ENCODE results near the gene PPP3R1. TPM values are rescaled to one million over a fixed set of nuclear protein-coding genes. Genes with fewer than 3 reads are reported as not detected.

Gene PPP3R1
- total and polyA plus RNA-seq, 5 donors from 2014 or later = 2.8 to 68.2 (median 4.9) TPM

DNA sequence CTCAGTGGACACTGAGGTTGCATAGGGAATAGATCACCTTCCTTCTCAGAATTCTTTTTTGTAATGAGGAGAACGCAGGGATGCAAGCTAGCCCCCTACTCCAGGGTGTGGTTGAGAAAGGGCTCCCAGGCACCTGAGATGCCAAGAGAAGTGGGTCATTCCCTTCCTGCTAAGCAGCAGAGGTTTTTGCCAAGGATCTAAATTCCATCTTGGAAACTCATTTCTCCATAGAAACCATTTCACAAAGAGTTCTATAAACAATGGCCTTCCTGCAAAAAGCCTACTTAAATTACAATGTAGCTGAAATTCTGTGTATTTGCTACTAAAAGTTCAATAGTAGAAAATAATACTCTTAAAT lies 3.7 kb upstream of the PPP3R1 start:
- Mint-ChIP-seq H3K27me3 (peaks cover 22% of the 10 kb centered on the region), H3K9me3 (no peaks in the 10 kb centered on the region), H3K27ac (no peak overlapping the region), H3K4me3 (peak overlapping the region in 2 of 4 donors; percentile 11 to 33), H3K36me3 (no peaks in the 10 kb centered on the region), H3K4me1 (peaks cover 13 to 37% (median 25%) of the 10 kb centered on the region in 4 donors)
- Histone ChIP-seq H3K4me3 (ENCODE audit: low read depth, low read length) (no peak overlapping the region), H3K27me3 (ENCODE audit: control insufficient read depth, insufficient read depth, low read length) (no peaks in the 10 kb centered on the region), H3K4me1 (ENCODE audit: control insufficient read depth, insufficient read depth, low read length, poor library complexity, severe bottlenecking) (peaks cover 24% of the 10 kb centered on the region), H3K36me3 (ENCODE audit: control insufficient read depth, insufficient read depth, low read length) (no peaks in the 10 kb centered on the region), H3K27ac (ENCODE audit: insufficient read depth, low read length, poor library complexity, severe bottlenecking) (no peak overlapping the region), H3K9me3 (ENCODE audit: control insufficient read depth in 2 of 2, low read length in 2 of 2) (no peaks in the 10 kb centered on the region)
- no peak for ATAC-seq (ENCODE audit: low read depth in 2 of 2)
- no peak for DNase-seq

DNA sequence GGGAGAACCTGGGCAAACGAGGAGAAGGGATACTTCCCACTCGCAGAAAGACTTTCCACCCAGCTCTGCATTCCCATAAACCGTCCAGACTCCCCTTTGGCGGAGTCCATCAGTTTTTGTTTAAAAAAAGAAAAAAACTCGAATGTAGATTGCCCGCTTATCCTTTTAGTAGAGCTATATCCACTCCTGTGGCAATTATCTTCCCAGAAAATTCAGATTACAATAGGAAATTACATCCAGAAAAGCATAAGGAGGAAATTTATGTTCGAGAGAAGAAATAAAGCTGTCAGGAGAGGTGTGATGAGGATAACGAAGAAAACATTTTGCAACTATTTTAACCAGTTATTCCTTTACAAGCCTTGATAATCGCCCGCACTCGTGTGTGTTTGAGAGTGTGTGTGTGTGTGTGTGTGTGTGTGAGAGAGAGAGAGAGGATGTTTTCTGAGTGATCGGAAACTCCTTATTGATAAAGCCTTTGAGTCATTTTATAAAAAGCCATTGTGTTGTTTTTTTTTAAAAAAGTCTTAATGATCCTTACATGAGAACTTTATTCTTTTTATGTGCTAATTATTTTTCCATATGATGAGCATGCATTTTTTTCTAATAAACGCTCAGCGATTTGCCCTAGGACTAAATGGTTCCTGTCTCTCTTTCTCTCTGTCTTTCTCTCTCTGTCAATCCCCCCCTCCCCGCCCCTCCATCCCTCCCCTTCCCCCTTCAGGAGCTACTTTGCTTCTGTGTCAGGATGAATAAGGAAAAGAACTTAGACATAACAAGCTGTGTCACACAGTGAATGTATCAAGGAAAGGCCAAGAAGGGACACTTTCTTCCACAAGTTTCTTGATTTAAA lies 1.1 kb upstream of the PPP3R1 start:
- peak overlapping the region; percentile 93 for H3K27ac ChIP-seq (ENCODE audit: insufficient read depth, low read length, poor library complexity, severe bottlenecking)
- Mint-ChIP-seq H3K27ac (peak overlapping the region; percentile 70 to 97 (median 95)), H3K9me3 (no peaks in the 10 kb centered on the region), H3K27me3 (peaks cover 19% of the 10 kb centered on the region), H3K4me1 (peaks cover 18 to 51% (median 38%) of the 10 kb centered on the region in 4 donors), H3K4me3 (peak overlapping the region; percentile 94 to 99 (median 97)), H3K36me3 (no peaks in the 10 kb centered on the region)
- H3K4me3 ChIP-seq (ENCODE audit: low read depth, low read length) = peak overlapping the region; percentile 92
- H3K36me3 ChIP-seq (ENCODE audit: control insufficient read depth, insufficient read depth, low read length) = no peaks in the 10 kb centered on the region
- DNase-seq (peak in 2 of 3 donors; percentile 51 to 72), ATAC-seq (ENCODE audit: low read depth in 2 of 2) (no peak)
- H3K9me3 ChIP-seq (ENCODE audit: control insufficient read depth in 2 of 2, low read length in 2 of 2) = no peaks in the 10 kb centered on the region
- H3K4me1 ChIP-seq (ENCODE audit: control insufficient read depth, insufficient read depth, low read length, poor library complexity, severe bottlenecking) = peaks cover 48% of the 10 kb centered on the region
- no peaks in the 10 kb centered on the region for H3K27me3 ChIP-seq (ENCODE audit: control insufficient read depth, insufficient read depth, low read length)

DNA sequence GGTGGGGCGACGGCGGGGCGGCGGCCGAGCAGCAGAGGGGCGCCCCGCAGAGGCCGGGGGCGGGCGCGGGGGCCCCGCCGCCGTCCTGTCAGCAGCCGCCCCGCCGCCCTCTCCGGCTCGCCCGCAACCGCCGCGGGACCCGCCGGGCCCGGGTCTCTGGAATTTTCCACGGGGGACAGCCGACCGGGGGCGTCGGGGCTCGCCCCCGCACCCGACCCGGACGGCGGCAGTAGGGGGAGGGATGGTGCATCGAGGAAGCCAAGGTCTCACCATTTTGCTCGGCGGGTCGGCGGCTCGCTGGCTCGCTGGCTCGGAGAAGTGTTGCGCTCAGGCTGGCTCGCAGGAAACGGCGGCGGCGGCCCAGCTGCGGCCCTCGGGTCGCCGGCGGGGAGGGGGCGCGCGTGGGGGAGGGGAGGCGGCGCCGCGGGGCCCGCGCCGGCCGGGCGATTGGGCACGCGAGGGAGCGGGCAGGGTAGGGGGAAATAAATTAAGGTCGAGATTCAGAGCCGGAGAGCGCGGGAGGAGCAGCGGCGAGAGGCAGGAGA lies 405 bp downstream of the PPP3R1 start:
- no peaks in the 10 kb centered on the region for H3K9me3 ChIP-seq (ENCODE audit: control insufficient read depth in 2 of 2, low read length in 2 of 2)
- peak in 2 of 3 donors; percentile 38 to 45 for DNase-seq
- no peak for ATAC-seq (ENCODE audit: low read depth in 2 of 2)
- peak overlapping the region; percentile 93 for H3K27ac ChIP-seq (ENCODE audit: insufficient read depth, low read length, poor library complexity, severe bottlenecking)
- H3K9me3 Mint-ChIP-seq = no peaks in the 10 kb centered on the region
- H3K27ac Mint-ChIP-seq = peak overlapping the region; percentile 88 to 97 (median 91)
- peaks cover 19% of the 10 kb centered on the region for H3K27me3 Mint-ChIP-seq
- no peaks in the 10 kb centered on the region for H3K36me3 ChIP-seq (ENCODE audit: control insufficient read depth, insufficient read depth, low read length)
- H3K4me3 Mint-ChIP-seq = peak overlapping the region; percentile 96 to 99 (median 97)
- H3K36me3 Mint-ChIP-seq = no peaks in the 10 kb centered on the region
- peak overlapping the region; percentile 33 for H3K4me3 ChIP-seq (ENCODE audit: low read depth, low read length)
- H3K4me1 Mint-ChIP-seq = peaks cover 18 to 51% (median 38%) of the 10 kb centered on the region in 4 donors
- no peaks in the 10 kb centered on the region for H3K27me3 ChIP-seq (ENCODE audit: control insufficient read depth, insufficient read depth, low read length)
- peaks cover 63% of the 10 kb centered on the region for H3K4me1 ChIP-seq (ENCODE audit: control insufficient read depth, insufficient read depth, low read length, poor library complexity, severe bottlenecking)

DNA sequence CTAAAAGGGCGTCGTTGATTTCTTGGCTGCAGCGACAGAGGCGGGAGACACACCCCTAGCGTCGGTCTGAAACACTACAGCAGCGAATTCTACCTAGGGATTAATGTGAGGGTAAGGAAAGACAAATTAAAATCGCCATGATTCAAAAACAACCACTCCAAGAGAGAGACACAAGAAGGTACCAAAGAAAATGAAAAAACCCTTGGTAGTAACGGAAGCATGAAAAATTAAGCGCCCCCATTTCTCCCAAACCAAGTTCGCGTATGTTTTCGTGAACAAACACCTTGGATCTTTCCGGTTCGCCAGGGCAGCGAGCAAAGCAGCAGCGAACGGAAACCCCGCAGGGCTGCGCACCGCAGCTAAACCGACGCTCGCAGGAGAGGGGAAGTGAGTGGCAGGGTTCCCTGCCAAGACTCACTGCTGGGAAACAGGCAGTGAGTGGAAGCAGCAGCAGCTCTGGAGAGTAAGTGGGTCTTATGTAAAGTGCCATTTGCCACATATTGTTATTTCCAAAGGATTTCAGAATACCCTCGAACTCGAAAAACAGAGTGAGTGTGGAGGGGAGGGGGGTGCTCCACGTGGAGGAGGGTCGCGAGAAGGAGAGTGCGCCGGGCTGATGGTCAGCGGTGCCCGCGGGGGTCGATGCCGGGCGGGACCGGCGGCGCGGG lies 1.0 kb downstream of the PPP3R1 start:
- Mint-ChIP-seq H3K4me3 (peak overlapping the region; percentile 88 to 96 (median 93)), H3K27ac (peak overlapping the region; percentile 95 to 99 (median 97)), H3K36me3 (no peaks in the 10 kb centered on the region), H3K27me3 (peaks cover 19% of the 10 kb centered on the region), H3K9me3 (no peaks in the 10 kb centered on the region), H3K4me1 (peaks cover 18 to 51% (median 37%) of the 10 kb centered on the region in 4 donors)
- no peaks in the 10 kb centered on the region for H3K27me3 ChIP-seq (ENCODE audit: control insufficient read depth, insufficient read depth, low read length)
- peak; percentile 63 to 65 for ATAC-seq (ENCODE audit: low read depth in 2 of 2)
- peak; percentile 67 to 92 (median 83) for DNase-seq
- no peaks in the 10 kb centered on the region for H3K36me3 ChIP-seq (ENCODE audit: control insufficient read depth, insufficient read depth, low read length)
- H3K4me1 ChIP-seq (ENCODE audit: control insufficient read depth, insufficient read depth, low read length, poor library complexity, severe bottlenecking) = peaks cover 69% of the 10 kb centered on the region
- peak overlapping the region; percentile 98 for H3K4me3 ChIP-seq (ENCODE audit: low read depth, low read length)
- H3K27ac ChIP-seq (ENCODE audit: insufficient read depth, low read length, poor library complexity, severe bottlenecking) = peak overlapping the region; percentile 93
- H3K9me3 ChIP-seq (ENCODE audit: control insufficient read depth in 2 of 2, low read length in 2 of 2) = no peaks in the 10 kb centered on the region

DNA sequence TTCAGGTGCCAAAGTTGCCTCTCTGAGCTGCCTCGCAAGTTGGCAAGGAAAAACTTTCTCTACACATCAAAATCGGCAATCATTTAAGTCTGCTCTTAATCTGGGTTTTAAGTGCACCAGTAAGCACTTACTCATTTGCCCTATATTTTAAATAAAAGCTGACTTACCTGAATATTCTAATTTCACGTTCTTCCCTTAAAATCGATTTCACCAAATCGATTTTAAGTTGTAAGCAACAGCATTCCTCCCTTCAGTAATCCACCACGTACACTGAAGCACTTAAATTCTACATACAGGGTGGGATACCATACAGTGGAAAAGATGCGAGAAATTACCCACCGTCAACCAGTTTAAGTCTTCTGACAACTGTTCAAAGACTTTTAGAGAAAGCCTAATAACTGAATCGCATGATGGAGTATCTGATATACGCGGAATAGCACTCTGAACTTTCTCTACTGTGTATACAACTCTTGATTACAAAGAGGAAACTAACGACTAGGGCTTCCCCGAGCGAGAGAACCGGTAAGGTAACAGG lies 1.6 kb downstream of the PPP3R1 start:
- Mint-ChIP-seq H3K9me3 (no peaks in the 10 kb centered on the region), H3K36me3 (no peaks in the 10 kb centered on the region), H3K27ac (peak overlapping the region; percentile 95 to 99 (median 97)), H3K27me3 (peaks cover 19% of the 10 kb centered on the region), H3K4me1 (peaks cover 18 to 47% (median 33%) of the 10 kb centered on the region in 4 donors), H3K4me3 (peak overlapping the region; percentile 88 to 96 (median 93))
- ATAC-seq (ENCODE audit: low read depth in 2 of 2) = no peak
- H3K27ac ChIP-seq (ENCODE audit: insufficient read depth, low read length, poor library complexity, severe bottlenecking) = peak overlapping the region; percentile 93
- peak overlapping the region; percentile 98 for H3K4me3 ChIP-seq (ENCODE audit: low read depth, low read length)
- H3K4me1 ChIP-seq (ENCODE audit: control insufficient read depth, insufficient read depth, low read length, poor library complexity, severe bottlenecking) = peaks cover 72% of the 10 kb centered on the region
- no peak for DNase-seq
- H3K27me3 ChIP-seq (ENCODE audit: control insufficient read depth, insufficient read depth, low read length) = no peaks in the 10 kb centered on the region
- H3K9me3 ChIP-seq (ENCODE audit: control insufficient read depth in 2 of 2, low read length in 2 of 2) = no peaks in the 10 kb centered on the region
- no peaks in the 10 kb centered on the region for H3K36me3 ChIP-seq (ENCODE audit: control insufficient read depth, insufficient read depth, low read length)

DNA sequence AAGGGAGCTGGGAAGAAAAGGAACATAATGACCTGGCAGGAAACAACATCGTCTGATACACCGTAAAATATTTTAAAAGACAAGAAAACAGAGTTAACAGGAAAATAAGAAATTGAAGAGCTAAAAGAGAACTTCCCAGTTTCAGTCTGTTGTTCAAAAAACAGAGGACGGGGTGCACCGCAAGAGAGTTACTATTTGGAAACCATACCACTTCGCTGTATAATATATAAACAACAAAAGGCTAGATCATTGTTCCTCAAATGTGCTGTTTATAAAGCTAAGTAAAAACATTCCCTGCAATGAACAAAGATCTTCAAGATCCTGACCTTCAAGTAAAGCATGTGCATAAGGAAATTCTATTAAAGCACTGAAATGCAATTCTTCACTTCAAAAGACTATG lies 2.1 kb downstream of the PPP3R1 start:
- H3K27ac ChIP-seq (ENCODE audit: insufficient read depth, low read length, poor library complexity, severe bottlenecking) = peak overlapping the region; percentile 93
- H3K27ac Mint-ChIP-seq = peak overlapping the region; percentile 95 to 99 (median 97)
- no peaks in the 10 kb centered on the region for H3K36me3 ChIP-seq (ENCODE audit: control insufficient read depth, insufficient read depth, low read length)
- peaks cover 74% of the 10 kb centered on the region for H3K4me1 ChIP-seq (ENCODE audit: control insufficient read depth, insufficient read depth, low read length, poor library complexity, severe bottlenecking)
- peak overlapping the region; percentile 88 to 96 (median 93) for H3K4me3 Mint-ChIP-seq
- peaks cover 19% of the 10 kb centered on the region for H3K27me3 Mint-ChIP-seq
- ATAC-seq (ENCODE audit: low read depth in 2 of 2) = no peak
- no peaks in the 10 kb centered on the region for H3K27me3 ChIP-seq (ENCODE audit: control insufficient read depth, insufficient read depth, low read length)
- DNase-seq = no peak
- H3K9me3 ChIP-seq (ENCODE audit: control insufficient read depth in 2 of 2, low read length in 2 of 2) = no peaks in the 10 kb centered on the region
- H3K4me3 ChIP-seq (ENCODE audit: low read depth, low read length) = peak overlapping the region; percentile 98
- peaks cover 18 to 45% (median 30%) of the 10 kb centered on the region in 4 donors for H3K4me1 Mint-ChIP-seq
- H3K9me3 Mint-ChIP-seq = no peaks in the 10 kb centered on the region
- no peaks in the 10 kb centered on the region for H3K36me3 Mint-ChIP-seq

DNA sequence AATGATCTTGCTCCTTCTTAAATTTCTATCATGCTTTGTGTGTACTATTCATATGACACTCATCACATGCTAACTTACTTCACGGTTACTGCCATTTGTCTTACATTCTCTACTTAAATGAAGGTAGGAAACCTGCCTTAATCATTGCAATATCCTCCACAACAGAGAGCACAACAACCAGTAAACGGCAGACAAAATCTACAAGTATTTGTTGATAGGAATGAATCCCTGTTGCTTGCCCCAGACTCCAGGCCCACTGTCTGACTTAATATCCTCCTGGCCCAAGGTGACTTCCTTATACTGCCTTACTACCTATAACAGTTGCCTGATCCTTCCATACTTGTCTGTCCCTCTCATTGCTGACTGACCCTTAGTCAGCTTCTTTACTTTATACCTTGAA lies 3.5 kb downstream of the PPP3R1 start:
- H3K27ac Mint-ChIP-seq = no peak overlapping the region
- H3K4me1 ChIP-seq (ENCODE audit: control insufficient read depth, insufficient read depth, low read length, poor library complexity, severe bottlenecking) = peaks cover 81% of the 10 kb centered on the region
- no peaks in the 10 kb centered on the region for H3K9me3 ChIP-seq (ENCODE audit: control insufficient read depth in 2 of 2, low read length in 2 of 2)
- ATAC-seq (ENCODE audit: low read depth in 2 of 2) = no peak
- H3K27ac ChIP-seq (ENCODE audit: insufficient read depth, low read length, poor library complexity, severe bottlenecking) = no peak overlapping the region
- H3K4me3 Mint-ChIP-seq = peak overlapping the region in 1 of 4 donors; percentile 29
- DNase-seq = no peak
- peaks cover 19% of the 10 kb centered on the region for H3K27me3 Mint-ChIP-seq
- H3K9me3 Mint-ChIP-seq = no peaks in the 10 kb centered on the region
- peak overlapping the region; percentile 98 for H3K4me3 ChIP-seq (ENCODE audit: low read depth, low read length)
- no peaks in the 10 kb centered on the region for H3K36me3 Mint-ChIP-seq
- no peaks in the 10 kb centered on the region for H3K36me3 ChIP-seq (ENCODE audit: control insufficient read depth, insufficient read depth, low read length)
- no peaks in the 10 kb centered on the region for H3K27me3 ChIP-seq (ENCODE audit: control insufficient read depth, insufficient read depth, low read length)
- H3K4me1 Mint-ChIP-seq = peaks cover 10 to 32% (median 20%) of the 10 kb centered on the region in 4 donors

Measured in CD4-positive, CD25-positive, alpha-beta regulatory T cell (primary cell).